ENCODE results near the gene EXOC6B. TPM values are rescaled to one million over a fixed set of nuclear protein-coding genes. Genes with fewer than 3 reads are reported as not detected.

The EXOC6B gene
- total and polyA plus RNA-seq, 10 of the 15 experiments (the other 5 are each of a cell fraction or from before 2014, with no cell fraction given), result 0.23 to 2.2 (median 1.2) TPM

- Histone ChIP-seq H3K4me1 (ENCODE audit: control insufficient read depth, insufficient read depth, low read length) (no peaks in the 10 kb centered on the region), H3K27ac (ENCODE audit: control insufficient read depth, insufficient read depth) (no peak overlapping the region), H3K79me2 (ENCODE audit: control insufficient read depth, insufficient read depth, low read length) (no peaks in the 10 kb centered on the region), H3K9ac (ENCODE audit: control insufficient read depth, insufficient read depth, low read length) (no peak overlapping the region), H3K36me3 (ENCODE audit: control insufficient read depth in 2 of 2, insufficient read depth in 2 of 2, low read length in 1 of 2) (no peaks in the 10 kb centered on the region), H4K20me1 (ENCODE audit: control insufficient read depth, insufficient read depth) (no peaks in the 10 kb centered on the region), H3K27me3 (replicated peaks in 1 of 2; ENCODE audit: control insufficient read depth in 2 of 2, insufficient read depth in 2 of 2, low read length in 1 of 2) (no peaks in the 10 kb centered on the region), H3K9me3 (replicated peaks; ENCODE audit: control insufficient read depth, insufficient read depth, low read length) (no peaks in the 10 kb centered on the region), H2AFZ (ENCODE audit: control insufficient read depth, low read depth, low read length) (no peak overlapping the region), H3K4me3 (no peak overlapping the region), H3K4me2 (ENCODE audit: control insufficient read depth, insufficient read depth) (no peak overlapping the region)
- in situ Hi-C loops (cut with MboI), result no loop called here
- 59% methylated on average over 5 of the region's 5 CpGs for WGBS (ENCODE audit: insufficient coverage, insufficient replicate concordance, low lambda C conversion rate, missing lambda C conversion rate)
- RAD21 ChIA-PET (ENCODE audit: unreplicated experiment), result no interaction called here
- intact Hi-C loops (cut with micrococcal nuclease; ENCODE audit: unreplicated experiment), result no loop called here
- no peak for DNase-seq (ENCODE audit: low read depth, low spot score)
- CTCF ChIA-PET, result no interaction called here
- FAIRE-seq, result no peak
- ATAC-seq, result no peak
- SMC1A ChIA-PET (ENCODE audit: uncharacterized antibody, unreplicated experiment), result interaction anchor here (0.6 kb wide), 1 partner anchor 22 kb away, joined by 3 read pairs; no protein-coding TSS in a partner anchor
- no TSS peak for BruUV-seq (replicated peaks)
- POLR2A ChIA-PET, result no interaction called here
- TF ChIP-seq CHD4 (IDR thresholded peaks at IDR 0.05) (no peak), ZNF622 (IDR thresholded peaks at IDR 0.05) (no peak), NFYB (IDR thresholded peaks at IDR 0.05; ENCODE audit: insufficient read depth, low read depth, low read length) (no peak), ETV6 (conservative IDR thresholded peaks at IDR 0.05 in 1 of 2, IDR thresholded peaks at IDR 0.05 in 1 of 2; ENCODE audit: borderline replicate concordance in 1 of 2, low read depth in 1 of 2) (no peak), RFX5 (IDR thresholded peaks at IDR 0.05; ENCODE audit: low read depth, low read length) (no peak), IRF5 (IDR thresholded peaks at IDR 0.05; ENCODE audit: borderline replicate concordance) (no peak), EGR1 (IDR thresholded peaks at IDR 0.05; ENCODE audit: borderline replicate concordance in 1 of 2, low read depth in 2 of 2, low read length in 2 of 2) (no peak), PML (IDR thresholded peaks at IDR 0.05; ENCODE audit: low read length) (no peak), PAX5 (IDR thresholded peaks at IDR 0.05; ENCODE audit: borderline replicate concordance, low read depth, low read length) (no peak), CUX1 (IDR thresholded peaks at IDR 0.05; ENCODE audit: insufficient replicate concordance, low read depth, low read length) (no peak)
- TF ChIP-seq, protein P1, sequence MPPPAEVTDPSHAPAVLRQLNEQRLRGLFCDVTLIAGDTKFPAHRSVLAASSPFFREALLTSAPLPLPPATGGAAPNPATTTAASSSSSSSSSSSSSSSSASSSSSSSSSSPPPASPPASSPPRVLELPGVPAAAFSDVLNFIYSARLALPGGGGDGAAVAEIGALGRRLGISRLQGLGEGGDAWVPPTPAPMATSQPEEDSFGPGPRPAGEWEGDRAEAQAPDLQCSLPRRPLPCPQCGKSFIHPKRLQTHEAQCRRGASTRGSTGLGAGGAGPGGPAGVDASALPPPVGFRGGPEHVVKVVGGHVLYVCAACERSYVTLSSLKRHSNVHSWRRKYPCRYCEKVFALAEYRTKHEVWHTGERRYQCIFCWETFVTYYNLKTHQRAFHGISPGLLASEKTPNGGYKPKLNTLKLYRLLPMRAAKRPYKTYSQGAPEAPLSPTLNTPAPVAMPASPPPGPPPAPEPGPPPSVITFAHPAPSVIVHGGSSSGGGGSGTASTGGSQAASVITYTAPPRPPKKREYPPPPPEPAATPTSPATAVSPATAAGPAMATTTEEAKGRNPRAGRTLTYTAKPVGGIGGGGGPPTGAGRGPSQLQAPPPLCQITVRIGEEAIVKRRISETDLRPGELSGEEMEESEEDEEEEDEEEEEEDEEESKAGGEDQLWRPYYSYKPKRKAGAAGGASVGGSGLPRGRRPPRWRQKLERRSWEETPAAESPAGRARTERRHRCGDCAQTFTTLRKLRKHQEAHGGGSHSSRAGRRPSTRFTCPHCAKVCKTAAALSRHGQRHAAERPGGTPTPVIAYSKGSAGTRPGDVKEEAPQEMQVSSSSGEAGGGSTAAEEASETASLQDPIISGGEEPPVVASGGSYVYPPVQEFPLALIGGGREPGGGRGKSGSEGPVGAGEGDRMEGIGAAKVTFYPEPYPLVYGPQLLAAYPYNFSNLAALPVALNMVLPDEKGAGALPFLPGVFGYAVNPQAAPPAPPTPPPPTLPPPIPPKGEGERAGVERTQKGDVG (CRISPR knock-in tag; IDR thresholded peaks at IDR 0.05), result no peak
These were observed 277.6 kb downstream of the EXOC6B start for GRCh38 chr2:72548081-72548764.

All from GM12878 (cell line).